Muscle of leg (tissue), 11 donors: ENCODE data around the gene OLAH. TPM values are rescaled to one million over a fixed set of nuclear protein-coding genes. Genes with fewer than 3 reads are reported as not detected.

Source experiments
- DNase-seq: peaks from one replicate; pipeline ENCODE4 v3.0.0; 2013
- H3K27ac ChIP-seq: one replicate; pipeline ENCODE4 v1.5.1; 2013; ENCODE audit warnings: mild to moderate bottlenecking, low read length, control low read depth
- H3K27me3 ChIP-seq: one replicate; pipeline ENCODE4 v1.6.1; 2013; ENCODE audit warnings: low read length; ENCODE audit not compliant: control insufficient read depth, insufficient read depth
- H3K36me3 ChIP-seq: one replicate; pipeline ENCODE4 v1.6.1; 2013; ENCODE audit warnings: low read length; ENCODE audit not compliant: control insufficient read depth, insufficient read depth
- H3K4me1 ChIP-seq: one replicate; pipeline ENCODE4 v1.6.1; 2013; ENCODE audit warnings: low read length; ENCODE audit not compliant: control insufficient read depth, insufficient read depth
- H3K4me3 ChIP-seq: one replicate; pipeline ENCODE4 v1.5.1; 2013; ENCODE audit warnings: low read length, control low read depth
- H3K9me3 ChIP-seq: replicated peaks from 2 replicates; pipeline ENCODE4 v1.6.1; 2013; ENCODE audit warnings: low read depth, low read length; ENCODE audit not compliant: control insufficient read depth
- WGBS: methylation state at CpG from one replicate; pipeline ENCODE4 v1.1.5; 2013; ENCODE audit warnings: missing lambda C conversion rate; ENCODE audit not compliant: insufficient coverage; 5-methylcytosine and 5-hydroxymethylcytosine counted together
- polyA plus RNA-seq, 8 donors: library from polyadenylated mRNA; unstranded; fragments of 120-200 nt; gene quantifications; one replicate each; pipeline versions ENCODE4 v1.2.1 to v1.2.3, GENCODE V29; 2013; ENCODE audit warnings: inconsistent platforms in 1 of 8, low replicate concordance in 1 of 8; ENCODE audit not compliant: insufficient read length in 8 of 8, insufficient read depth in 1 of 8
- total RNA-seq: library from RNA; stranded (reverse); fragments of 120-200 nt; gene quantifications from one replicate; pipeline ENCODE4 v1.2.4, GENCODE V29; 2013

Gene OLAH
- total and polyA plus RNA-seq, 9 donors = 0.08 to 0.19 (median 0.13) TPM; not detected in 5

DNA sequence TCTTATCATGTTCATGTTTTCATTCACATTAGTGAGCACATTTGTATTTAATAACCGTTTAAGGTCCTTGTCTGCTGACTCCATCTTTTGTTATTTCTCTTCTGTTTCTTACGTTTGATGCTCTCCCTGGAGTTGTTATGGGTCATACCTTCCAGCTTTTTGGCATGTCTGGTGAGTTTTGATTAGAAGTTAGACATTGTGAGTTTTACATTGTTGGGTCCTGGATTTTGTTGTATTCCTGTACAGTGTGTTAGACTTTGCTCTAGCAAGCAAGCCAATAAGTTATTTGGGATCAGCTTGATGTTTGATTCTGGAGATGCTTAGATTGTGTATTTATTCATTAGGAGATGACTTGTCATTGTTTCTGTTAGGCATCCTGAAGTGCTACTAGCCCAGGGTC is 16.9 kb downstream of the OLAH start:
- no peaks in the 10 kb centered on the region for H3K27me3 ChIP-seq
- no peak overlapping the region for H3K4me3 ChIP-seq
- peaks cover 6% of the 10 kb centered on the region for H3K9me3 ChIP-seq
- WGBS = no CpG with 5 or more reads among the region's 2 CpGs
- no peak overlapping the region for H3K27ac ChIP-seq
- no peak for DNase-seq
- no peaks in the 10 kb centered on the region for H3K36me3 ChIP-seq
- H3K4me1 ChIP-seq = no peaks in the 10 kb centered on the region

DNA sequence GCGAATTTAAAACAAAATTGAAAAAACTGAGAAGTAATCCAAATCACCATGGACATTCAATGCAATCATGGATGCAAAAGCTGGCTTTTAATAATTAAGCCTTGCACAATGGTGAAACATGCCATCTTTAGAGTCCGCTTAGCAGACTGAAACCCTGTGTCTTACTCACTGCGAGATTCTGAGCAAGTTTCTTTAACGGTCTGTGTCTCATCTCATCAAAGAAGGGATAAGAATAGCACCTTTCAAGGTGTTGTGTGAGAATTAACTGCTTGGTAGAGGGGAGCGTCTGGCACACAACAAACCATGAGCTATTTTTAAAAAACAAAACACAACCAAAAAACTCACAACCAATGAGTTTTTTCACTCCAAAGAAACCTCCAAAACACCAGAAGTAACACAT is 23.4 kb downstream of the OLAH start:
- H3K36me3 ChIP-seq = no peaks in the 10 kb centered on the region
- H3K4me3 ChIP-seq = no peak overlapping the region
- H3K27ac ChIP-seq = no peak overlapping the region
- peaks cover 6% of the 10 kb centered on the region for H3K9me3 ChIP-seq
- H3K4me1 ChIP-seq = peaks cover 6% of the 10 kb centered on the region
- no peak for DNase-seq
- WGBS = 100% methylated on average over 3 of the region's 5 CpGs
- H3K27me3 ChIP-seq = no peaks in the 10 kb centered on the region

GRCh38 chr10:15068802-15069201 is 25.1 kb downstream of the OLAH start:
- Histone ChIP-seq H3K27ac (peak overlapping the region; percentile 20), H3K36me3 (no peaks in the 10 kb centered on the region), H3K4me3 (no peak overlapping the region), H3K27me3 (no peaks in the 10 kb centered on the region), H3K9me3 (peaks cover 6% of the 10 kb centered on the region), H3K4me1 (peaks cover 6% of the 10 kb centered on the region)
- DNase-seq = peak; percentile 68
- WGBS = no CpG with 5 or more reads among the region's 3 CpGs

DNA sequence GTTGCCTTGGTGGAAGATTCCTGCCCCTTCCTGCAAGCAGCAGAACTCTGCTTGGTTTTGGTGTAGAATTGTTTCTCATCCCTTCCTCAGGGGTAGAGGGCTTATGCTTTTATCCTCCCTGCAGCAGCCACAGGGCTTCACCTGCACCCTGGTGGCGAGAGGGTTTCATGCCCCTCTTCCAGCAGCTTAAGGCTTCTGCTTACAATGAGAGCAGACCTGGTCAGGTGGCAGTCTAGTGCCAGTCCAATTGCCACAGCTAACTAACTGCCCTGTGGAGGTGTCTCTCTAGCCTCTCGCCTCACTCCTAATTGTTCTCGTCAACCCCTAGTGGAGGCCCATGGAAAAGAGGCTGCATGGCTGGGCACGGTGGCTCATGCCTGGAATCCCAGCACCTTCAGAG is 25.5 kb downstream of the OLAH start:
- 89% methylated on average over 3 of the region's 4 CpGs for WGBS
- H3K36me3 ChIP-seq = no peaks in the 10 kb centered on the region
- peaks cover 6% of the 10 kb centered on the region for H3K9me3 ChIP-seq
- H3K27ac ChIP-seq = peak overlapping the region; percentile 20
- H3K4me1 ChIP-seq = peaks cover 6% of the 10 kb centered on the region
- H3K4me3 ChIP-seq = no peak overlapping the region
- DNase-seq = no peak
- no peaks in the 10 kb centered on the region for H3K27me3 ChIP-seq

DNA sequence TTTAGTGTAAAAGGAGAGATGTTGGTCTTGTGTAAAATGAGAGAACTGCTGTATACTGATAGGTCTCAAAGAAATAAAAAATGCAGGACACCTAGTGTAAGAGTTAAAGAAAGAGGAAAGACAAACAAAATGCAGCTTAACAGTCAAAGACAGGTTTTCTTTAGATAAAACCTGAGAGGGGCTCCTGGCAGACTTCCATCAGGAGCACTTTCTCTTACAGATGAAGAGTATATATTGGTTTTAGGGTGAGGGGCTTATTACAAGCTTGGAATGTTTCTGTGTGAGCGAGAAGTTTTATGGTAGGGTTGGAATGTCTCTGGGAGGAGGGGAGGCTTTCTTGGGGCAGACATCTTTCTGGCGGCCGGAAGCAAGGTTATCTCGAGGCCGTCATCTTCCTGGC is 28.6 kb downstream of the OLAH start:
- Histone ChIP-seq H3K4me1 (peaks cover 6% of the 10 kb centered on the region), H3K9me3 (no peaks in the 10 kb centered on the region), H3K36me3 (no peaks in the 10 kb centered on the region), H3K4me3 (no peak overlapping the region), H3K27ac (no peak overlapping the region), H3K27me3 (no peaks in the 10 kb centered on the region)
- DNase-seq = no peak
- WGBS = 98% methylated on average over 5 of the region's 5 CpGs

- no peaks in the 10 kb centered on the region for H3K36me3 ChIP-seq
- no peak overlapping the region for H3K27ac ChIP-seq
- no peaks in the 10 kb centered on the region for H3K9me3 ChIP-seq
- no peak for DNase-seq
- H3K27me3 ChIP-seq = no peaks in the 10 kb centered on the region
- no peak overlapping the region for H3K4me3 ChIP-seq
- WGBS = 90% methylated on average over 2 of the region's 3 CpGs
- no peaks in the 10 kb centered on the region for H3K4me1 ChIP-seq
Observed at GRCh38 chr10:15075421-15075820, 31.7 kb downstream of the OLAH start.

GRCh38 chr10:15083674-15084501 is 40.1 kb downstream of the OLAH start:
- 61% methylated on average over 8 of the region's 18 CpGs for whole genome bisulfite sequencing
- DNase-seq = no peak

DNA sequence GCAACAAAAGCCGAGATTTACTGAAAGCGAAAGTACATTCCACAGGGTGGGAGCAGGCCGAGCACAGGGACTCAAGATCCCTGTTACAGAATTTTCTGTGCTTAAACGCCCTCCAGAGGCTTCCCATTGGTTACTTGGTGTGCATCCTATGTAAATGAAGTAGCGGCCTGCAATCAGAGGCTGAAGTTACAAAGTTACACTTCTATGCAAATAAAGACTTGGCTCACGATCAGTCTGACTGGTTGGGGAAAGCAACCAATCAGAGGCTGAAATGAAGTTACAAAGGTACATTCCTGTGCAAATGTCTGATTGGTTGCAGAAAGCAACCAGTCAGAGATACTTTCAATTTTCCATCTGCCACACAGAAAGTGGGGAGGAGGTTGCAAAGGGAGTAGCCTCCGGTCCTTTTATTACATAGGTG is 40.8 kb downstream of the OLAH start:
- no peaks in the 10 kb centered on the region for H3K36me3 ChIP-seq
- H3K4me1 ChIP-seq = peaks cover 12% of the 10 kb centered on the region
- WGBS = 11% methylated on average over 5 of the region's 7 CpGs
- peak overlapping the region; percentile 72 for H3K27ac ChIP-seq
- no peaks in the 10 kb centered on the region for H3K27me3 ChIP-seq
- H3K9me3 ChIP-seq = no peaks in the 10 kb centered on the region
- peak overlapping the region; percentile 40 for H3K4me3 ChIP-seq
- peak; percentile 96 for DNase-seq

More at GRCh38 chr10:15083674-15084501, 40.1 kb downstream of the OLAH start:
- H3K4me3 ChIP-seq = peak overlapping the region; percentile 40
- H3K27ac ChIP-seq = peak overlapping the region; percentile 72
- H3K4me1 ChIP-seq = peaks cover 12% of the 10 kb centered on the region
- no peaks in the 10 kb centered on the region for H3K27me3 ChIP-seq
- H3K9me3 ChIP-seq = no peaks in the 10 kb centered on the region
- no peaks in the 10 kb centered on the region for H3K36me3 ChIP-seq

- Histone ChIP-seq H3K36me3 (no peaks in the 10 kb centered on the region), H3K27ac (no peak within 1 kb of the TSS), H3K27me3 (peaks cover 2% of the 10 kb centered on the region), H3K9me3 (no peaks in the 10 kb centered on the region), H3K4me3 (peak within 1 kb of the TSS; percentile 50), H3K4me1 (peaks cover 12% of the 10 kb centered on the region)
- under 1% methylated on average over 53 of the region's 63 CpGs for WGBS
- peak; percentile 91 for DNase-seq
Observed at GRCh38 chr10:15088428-15089261, 44.9 kb downstream of the OLAH start, which contains the start of gene ACBD7. TSS of gene ACBD7 (minus strand) at chr10:15088776. CDS start at chr10:15088728, 48 bp downstream.

GRCh38 chr10:15091418-15091817 is 47.7 kb downstream of the OLAH start:
- no peaks in the 10 kb centered on the region for H3K36me3 ChIP-seq
- H3K27ac ChIP-seq = no peak overlapping the region
- no peak overlapping the region for H3K4me3 ChIP-seq
- H3K9me3 ChIP-seq = no peaks in the 10 kb centered on the region
- H3K27me3 ChIP-seq = peaks cover 2% of the 10 kb centered on the region
- peaks cover 5% of the 10 kb centered on the region for H3K4me1 ChIP-seq
- no peak for DNase-seq
- WGBS = 83% methylated on average over 4 of the region's 5 CpGs
